HG03469 (cell line): ENCODE data around the gene COX5A.
"Not testable (repeated sequence)": the region's sequence is repeated elsewhere in the genome, so short reads cannot be mapped to it uniquely, and the experiment has no call there.

Source experiments
- ATAC-seq: cut with Tn5 transposase; IDR thresholded peaks from one replicate; pipeline ENCODE4 v1.9.1; 2021; ENCODE audit warnings: mild to moderate bottlenecking, moderate library complexity, moderate number of reproducible peaks; ENCODE audit not compliant: unreplicated experiment

COX5A gene

DNA sequence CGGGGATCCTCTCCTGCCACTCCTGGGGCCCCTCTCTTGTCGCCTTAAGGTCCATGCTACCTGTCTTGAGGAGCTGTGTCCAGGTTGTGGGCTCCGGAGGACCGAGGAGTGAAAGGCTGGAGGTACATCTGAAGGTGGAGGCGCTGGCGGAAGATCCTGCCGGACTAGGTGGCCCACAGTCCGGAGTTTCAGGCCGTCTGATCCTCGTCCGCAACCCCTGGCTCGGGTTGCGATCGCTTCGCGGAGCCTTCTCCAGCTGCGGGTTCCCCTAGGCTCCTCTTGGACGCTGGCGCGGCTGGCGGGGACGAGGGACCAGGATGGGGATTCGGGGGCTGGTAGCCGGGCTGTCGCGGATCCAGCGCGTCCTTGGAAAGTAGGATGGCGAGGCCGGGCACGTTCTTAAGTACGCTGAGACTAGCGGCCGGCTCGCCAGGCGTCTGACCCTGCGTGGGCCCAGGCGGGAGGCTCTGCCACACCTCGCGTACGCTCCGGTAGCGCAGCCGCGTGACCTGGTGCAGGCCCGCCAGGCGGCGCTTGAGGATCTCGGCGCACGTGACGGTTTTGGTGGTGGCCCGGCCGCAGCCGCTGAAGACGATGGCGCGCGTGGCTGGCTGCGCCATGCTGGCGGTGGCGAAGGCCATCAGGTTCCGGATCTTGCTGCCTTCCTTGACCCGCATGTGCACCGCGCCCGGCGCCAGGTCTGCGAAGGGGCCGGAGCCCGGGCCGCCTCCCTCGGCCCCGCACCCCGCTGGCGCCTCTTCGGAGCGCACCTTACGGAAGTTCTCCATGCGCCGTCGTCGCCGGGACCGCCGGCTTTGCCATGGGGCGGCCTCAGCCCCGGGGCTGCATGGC is 18.1 kb upstream of the COX5A start:
- ATAC-seq, result no peak

DNA sequence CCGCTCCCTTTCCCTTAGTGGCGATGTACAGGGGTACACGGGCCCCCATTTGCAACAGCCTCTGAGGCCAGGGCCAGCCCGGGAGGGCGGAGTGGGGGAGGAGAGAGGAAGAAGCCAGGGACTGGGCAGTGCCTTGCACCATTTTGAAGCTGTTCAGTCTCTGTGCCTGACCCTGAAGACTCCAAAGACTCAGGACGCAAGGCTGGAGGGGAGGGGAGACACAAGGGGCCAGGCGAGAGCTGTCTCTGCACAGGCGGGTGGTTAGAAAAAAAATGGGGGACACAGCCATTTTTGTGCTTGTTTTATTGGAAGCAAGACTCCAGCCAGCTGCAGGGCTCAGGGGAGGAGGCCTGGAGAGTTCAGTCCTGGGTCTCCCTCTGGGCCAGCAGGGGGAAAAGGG is 17.1 kb upstream of the COX5A start:
- ATAC-seq, result no peak

DNA sequence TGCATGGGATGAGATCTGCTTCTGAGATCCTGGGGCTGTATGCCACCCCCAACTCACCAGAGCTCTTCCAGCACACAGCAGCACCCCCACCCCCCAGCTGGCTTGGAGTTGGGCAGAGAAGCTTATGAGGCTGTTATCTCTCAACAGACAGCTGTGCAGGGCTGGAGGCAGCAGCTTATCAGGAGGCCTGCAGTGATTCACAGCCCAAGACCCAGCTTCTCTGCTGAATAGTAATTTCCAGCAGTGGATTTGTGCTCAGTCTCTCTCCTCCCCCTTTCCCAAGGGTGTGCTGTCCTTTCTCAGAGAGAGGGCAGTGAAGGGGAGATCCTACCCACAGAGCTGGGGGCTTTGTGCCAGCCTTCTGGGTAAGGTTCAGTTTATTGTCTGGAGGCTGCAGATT is 16.6 kb upstream of the COX5A start:
- no peak for ATAC-seq

DNA sequence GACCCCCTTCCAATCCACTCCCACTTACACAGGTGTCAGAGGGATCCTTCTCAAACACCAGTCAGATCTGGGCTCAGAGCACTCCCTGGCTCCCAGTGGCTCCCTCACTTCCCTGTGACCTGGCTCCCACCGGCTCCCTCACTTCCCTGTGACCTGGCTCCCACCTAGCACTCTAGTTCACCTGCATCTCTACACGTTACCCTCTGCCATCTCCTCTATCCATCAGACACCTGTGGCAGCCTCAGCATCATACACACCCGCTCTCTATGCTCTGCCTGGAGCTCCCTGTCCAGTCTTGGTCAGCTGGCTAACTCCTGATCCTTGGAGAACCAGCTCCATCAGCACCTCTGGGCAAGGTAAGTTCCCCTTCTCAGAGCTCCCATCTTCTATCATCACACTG is 13.1 kb upstream of the COX5A start:
- ATAC-seq, result no peak

DNA sequence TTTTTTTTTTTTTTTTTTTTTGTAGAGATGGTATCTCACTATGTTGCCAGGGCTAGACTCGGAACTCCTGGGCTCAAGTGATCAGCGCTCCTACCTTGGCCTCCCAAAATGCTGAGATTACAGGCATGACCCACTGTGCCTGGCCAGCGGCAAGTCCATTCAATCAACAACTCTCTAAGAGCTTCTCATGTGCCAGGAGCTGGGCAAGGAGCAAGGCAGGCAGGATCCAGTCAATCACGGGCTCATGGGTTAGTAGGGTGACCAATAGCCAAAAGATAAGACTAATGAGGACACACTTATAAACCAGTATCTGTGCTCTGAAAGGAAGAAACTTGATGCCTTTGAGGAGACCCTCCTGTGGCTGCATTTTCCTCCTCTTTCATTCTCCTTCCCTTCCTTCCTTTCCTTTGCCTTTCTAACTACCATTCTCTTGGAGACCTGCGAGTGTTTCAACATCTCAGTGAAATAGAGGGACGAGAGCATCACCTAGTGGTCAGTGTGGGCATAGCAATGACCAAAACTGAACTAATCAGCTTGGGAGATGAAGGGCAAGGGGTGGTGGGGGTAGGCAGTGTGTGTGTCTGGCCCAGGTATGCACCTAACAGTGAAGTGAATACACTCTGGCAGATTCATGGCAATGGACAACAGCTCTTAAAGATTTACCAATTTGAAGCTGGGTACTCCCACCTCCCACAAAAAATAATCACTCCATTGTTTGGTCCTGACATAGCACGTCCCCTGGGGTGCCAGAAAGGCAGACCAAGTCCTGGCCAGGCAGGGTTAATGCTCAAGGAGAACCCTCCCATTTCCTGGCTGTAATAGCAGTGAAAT is 12.4 kb upstream of the COX5A start:
- no peak for ATAC-seq

DNA sequence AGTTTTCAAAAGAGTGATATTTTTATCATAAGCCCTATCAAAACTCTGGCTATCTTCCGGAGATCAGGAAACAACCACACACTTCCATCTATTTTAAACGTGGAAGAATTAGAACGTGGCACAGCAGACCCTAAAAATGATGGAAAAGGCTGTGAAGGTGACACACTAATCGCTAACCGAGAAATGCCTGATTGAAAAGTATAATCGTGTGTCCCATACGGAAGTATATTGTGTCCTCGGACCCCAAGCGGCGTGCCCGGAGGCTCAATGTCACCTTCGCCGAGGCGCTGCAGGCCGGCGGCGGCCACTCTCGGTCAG is 642 bp downstream of the COX5A start:
- no peak for ATAC-seq

DNA sequence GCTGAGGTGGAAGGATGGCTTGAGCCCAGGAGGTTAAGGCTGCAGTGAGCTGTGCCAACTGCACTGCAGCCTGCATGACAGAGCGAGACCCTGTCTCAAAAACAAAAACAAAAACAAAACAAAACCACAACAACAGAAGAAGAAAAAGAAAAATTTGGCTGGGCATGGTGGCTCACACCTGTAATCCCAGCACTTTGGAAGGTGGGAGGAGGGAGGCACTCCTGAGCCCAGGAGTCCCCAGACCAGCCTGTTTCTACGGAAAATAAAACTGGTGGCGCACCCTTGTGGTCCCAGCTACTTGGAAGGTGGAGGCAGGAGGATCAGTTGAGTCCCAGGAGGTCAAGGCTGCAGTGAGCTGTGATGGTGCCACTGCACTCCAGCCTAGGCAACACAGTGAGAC is 2.7 kb downstream of the COX5A start:
- ATAC-seq, result not testable (repeated sequence)

DNA sequence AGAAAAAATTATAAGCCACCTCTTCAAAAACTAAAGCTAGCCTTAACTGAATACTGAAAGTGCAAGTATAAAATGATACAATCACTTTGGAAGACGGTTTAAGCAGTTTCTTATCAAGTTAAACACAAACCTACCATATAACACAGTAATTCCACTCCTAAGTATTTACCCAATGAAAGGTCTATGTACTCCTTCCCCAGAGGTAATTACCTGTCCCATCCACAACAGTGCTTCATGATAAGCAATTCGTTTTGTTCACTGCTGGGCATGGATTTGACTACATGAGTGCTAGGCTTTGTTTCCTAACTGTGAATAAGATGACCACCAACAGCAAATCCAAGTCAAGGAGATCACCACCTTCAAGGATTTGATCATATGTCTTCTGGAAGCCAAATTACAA is 4.3 kb downstream of the COX5A start:
- no peak for ATAC-seq

DNA sequence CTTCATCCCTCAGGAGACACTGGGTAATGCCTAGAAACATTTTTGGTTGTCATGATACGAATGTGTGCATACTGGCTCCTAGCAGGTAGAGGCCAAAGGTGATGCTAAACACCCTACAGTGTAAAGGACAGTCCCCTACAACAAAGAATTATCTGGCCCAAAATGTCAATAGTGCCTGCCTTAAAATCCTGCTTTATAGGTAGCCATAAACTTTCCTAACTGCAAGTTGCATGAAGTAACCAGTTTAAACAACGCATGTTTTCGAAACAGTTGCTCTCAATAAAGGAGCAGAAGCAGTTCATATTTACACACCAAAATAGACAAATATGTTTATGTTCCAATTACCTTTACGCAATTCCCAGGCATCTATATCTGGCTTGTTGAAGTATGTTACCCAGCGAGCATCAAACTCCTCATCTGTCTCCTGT is 9.1 kb downstream of the COX5A start:
- ATAC-seq, result no peak

DNA sequence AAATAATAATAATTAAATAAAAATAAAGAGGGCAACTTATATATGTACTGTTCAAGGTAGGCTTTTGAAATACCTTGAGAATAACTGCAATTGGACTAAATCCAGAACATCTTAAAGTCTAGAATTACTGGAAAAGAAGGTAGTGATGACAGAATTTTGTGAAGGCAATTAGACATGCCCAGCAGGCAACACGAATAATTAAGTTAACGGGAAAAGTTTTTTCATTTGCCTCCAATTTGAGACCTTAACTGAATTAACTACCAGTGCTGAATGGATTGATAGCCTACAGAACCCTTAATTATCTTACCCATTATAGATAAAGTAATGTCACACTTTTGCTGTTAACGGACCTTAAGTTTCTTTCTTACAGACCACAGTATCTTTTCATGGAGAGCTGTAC is 13.3 kb downstream of the COX5A start:
- ATAC-seq, result no peak

DNA sequence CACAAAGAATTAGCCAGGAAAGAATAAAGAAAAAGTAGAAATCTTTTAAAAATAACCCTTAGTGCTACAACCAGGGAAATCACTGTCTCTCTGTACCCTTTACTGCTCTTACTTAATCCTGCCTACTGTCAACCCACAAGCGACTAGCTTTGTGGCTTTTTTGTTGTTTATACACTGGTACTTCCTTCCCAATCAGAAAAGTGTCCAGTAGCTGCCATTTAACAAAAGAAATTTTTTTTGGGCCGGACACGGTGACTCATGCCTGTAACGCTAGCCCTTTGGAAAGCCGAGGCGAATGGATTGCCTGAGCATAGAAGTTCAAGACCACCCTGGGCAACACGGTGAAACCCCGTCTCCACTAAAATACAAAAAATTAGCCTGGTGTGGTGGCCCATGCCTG is 17.4 kb downstream of the COX5A start:
- no peak for ATAC-seq

DNA sequence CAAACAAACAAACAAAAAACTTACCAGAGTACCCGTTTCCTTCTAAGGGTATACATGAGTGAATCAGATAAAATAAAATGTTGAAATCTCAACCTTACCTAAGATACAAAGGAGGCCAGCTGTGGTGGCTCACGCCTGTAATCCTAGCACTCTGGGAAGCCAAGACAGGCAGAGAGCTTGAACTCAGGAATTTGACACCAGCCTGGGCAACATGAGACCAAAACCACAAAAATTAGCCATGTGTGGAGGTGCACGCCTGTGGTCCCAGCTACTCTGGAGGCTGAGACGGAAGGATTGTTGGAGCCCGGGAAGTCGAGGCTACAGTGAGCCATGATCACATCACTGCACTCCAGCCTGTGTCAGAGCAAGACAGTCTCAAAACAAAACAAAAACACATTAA is 20.2 kb downstream of the COX5A start:
- no peak for ATAC-seq

DNA sequence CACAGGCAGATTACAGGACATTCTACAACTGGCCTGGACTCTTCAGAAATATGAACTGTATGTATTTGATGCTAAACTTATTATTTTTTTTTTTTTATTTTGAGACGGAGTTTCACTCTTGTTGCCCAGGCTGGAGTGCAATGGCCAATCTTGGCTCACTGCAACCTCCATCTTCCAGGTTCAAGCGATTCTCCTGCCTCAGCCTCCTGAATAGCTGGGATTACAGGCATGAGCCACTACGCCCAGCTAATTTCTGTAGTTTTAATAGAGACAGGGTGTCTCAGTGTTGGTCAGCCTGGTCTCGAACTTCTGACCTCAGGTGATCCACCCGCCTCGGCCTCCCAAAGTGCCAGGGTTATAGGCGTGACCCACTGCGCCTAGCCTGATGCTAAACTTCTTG is 24.1 kb downstream of the COX5A start:
- not testable (repeated sequence) for ATAC-seq

DNA sequence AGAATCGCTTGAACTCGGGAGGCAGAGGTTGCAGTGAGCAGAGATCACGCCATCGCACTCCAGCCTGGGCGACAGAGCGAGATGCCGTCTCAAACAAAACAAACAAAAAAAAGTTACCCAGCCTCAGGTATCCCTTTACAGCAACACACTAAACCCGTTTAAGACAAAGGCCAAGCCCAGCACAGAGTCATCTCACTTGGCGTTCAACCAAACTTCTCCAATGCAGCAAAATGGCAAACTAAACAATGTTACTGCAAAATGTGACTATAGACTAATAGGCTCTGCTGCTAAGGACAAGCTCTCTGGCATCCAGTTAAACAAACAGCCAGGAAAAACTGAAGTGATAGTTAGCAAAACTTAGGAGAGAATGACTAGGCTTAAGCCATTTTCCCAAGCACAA is 24.8 kb downstream of the COX5A start:
- ATAC-seq, result no peak

DNA sequence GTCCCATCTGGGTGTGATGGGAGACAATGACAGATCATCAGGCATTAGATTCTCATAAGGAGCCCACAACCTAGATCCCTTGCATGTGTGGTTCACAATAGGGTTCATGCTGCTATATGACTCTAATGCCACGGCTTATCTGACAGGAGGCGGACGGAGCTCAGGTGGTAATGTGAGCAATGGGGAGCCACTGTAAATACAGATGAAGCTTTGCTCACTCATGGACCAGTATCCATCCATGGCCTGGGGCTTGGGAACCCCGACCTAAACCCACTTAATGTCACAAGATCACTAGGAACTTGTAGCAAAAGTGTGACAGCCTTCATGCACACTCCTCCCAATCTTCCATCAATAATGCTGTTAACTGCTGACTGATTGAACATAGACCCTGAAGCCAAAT is 29.2 kb downstream of the COX5A start:
- no peak for ATAC-seq

DNA sequence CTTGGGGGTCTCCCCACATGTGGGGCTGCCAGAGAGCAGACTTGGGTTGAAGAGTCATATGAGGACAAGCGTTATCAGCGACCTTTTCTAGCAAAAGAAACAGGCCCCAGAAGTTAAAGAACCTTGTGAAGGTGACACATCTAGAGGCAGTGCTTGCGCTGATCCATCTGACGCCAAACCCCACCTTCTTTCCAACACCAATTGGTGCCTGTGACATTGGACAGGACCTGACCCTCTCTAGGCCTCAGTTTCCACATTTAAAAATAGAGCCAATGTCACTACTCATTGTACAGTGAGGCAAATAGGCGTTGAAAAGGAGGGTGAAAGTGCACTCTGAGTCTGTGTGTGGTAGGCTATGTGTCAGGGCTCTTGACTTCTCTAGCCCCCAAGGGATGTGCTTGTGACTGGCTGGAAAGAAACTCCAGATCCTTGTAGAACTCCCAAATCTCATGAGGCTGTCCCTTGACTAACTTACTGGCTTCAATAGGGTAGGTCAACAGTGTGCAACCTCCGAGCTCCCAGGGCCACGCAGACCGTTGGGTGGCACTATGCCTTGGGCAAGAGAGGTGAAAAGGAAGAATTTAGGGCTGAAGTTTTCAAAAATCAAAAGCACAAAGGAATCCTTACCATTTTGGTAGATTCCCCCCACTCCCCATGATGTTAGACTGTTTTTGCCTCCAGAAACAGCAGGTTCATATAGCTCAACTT is 30.6 kb downstream of the COX5A start:
- ATAC-seq, result no peak

DNA sequence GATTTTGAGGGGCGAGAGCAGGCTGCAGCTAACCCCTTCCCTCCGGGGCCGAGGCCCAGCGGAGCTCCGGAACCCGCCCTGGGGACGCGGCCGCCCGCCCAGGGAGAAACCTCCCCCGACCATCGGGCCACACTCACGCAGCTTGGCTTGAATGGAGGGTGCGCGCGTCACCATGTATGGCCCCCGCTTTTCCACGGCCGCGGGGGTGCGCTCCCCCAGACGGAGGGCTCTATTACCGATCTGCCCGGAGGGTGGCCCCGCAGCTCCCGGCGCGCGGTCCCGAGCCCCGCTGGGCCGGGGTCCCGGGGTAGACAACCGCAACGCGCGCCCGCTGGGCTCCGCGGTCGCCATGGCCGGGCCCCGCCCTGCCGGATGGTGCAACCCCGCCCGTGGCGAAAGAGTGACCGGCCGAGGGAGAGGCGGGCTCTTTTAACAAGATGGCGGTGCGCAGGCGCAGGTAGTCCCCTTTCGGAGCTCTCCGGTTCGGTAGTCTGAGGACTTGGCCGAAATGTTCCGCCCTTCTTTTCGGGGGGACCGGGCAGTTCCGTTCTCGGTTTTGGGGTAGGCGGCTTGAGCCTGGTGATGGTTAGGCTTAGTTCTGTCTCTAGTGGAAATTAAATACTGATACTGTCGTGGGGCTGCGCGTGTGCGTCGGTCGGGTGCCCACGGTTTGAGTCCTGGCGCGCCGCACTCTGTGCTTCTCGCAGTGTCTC is 31.3 kb downstream of the COX5A start, which contains the start of gene FAM219B:
TSS of gene FAM219B (minus strand) at position 402 of the 713 bp plus-strand sequence. CDS start at position 351, 51 bp downstream.
- ATAC-seq, result peak; percentile 51

DNA sequence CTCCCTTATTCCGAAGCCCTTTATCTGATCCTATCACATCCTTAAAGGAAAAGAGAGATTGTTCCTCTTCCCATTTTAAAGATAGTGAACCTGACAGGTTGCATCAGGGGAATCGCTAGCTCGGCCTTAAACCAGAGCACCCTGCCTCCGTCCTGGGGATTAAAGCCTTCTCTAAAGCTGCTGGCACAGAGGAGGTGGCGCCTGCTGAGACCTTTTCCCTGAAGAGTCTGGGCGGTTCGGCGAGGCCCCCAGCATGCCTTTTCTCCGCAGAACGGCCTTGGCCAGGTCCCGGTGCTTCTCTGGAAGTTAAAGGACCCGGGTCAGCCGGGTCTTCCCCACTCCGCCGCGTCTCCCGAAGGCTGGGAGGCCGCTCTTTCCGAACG is 31.8 kb downstream of the COX5A start:
- ATAC-seq, result no peak

DNA sequence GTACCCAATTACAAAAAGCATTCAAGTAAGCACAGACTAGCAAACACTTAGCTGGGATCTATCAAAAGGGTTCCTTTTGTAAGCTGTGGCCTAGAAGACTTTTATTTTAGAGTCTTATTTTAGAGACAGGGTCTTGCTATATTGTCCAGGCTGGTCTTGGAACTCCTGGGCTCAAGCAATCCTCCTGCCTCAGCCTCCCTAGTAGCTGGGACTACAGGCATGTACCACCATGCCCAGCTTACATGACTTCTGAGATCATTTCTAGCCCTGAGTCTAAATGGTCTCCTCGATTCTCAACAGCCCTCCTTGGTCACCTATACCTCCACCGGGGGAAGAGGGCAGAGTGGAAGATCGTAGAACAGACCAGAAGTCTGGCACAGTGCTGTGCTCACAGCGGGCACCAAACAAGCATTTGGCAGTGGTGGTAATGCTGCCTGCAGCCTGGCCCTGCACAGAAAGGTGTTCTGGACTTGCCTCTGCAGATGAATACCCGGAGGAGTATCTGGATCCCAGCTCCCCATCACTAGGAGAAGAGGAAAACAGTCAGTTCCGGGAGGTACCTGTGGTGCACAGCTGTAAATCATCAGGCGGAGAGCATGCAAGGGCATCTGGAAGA is 33.6 kb downstream of the COX5A start:
- no peak for ATAC-seq

DNA sequence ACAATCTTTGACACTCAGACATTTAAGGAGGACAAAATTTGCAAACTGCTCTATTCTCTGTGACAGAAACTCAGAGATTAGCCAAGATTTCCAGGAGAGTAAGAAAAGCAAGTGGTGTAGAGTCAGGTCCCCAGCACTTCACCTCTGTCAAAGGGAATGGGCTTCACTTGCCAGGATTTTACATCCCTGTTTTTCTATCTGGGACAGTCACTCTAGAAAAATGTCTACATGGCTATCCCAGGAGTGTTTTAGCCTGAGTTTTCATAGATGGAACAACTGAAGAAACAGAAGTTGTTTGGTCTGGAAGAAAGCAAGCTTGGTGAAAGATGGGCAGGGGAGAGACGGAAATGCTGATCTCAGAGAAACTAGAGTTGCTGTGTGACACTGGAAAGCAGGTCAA is 34.2 kb downstream of the COX5A start:
- no peak for ATAC-seq
